HG03575 (cell line): ENCODE data around the gene ANO3.

Experiments
- ATAC-seq: cut with Tn5 transposase; IDR thresholded peaks from one replicate; pipeline ENCODE4 v1.9.1; 2021; ENCODE audit not compliant: unreplicated experiment, insufficient number of reproducible peaks, low FRiP score; ENCODE audit errors: extremely low read depth

ANO3 gene

GRCh38 chr11:26474401-26474800 lies 142.5 kb downstream of the ANO3 start:
- no peak for ATAC-seq

GRCh38 chr11:26477396-26477795 lies 145.5 kb downstream of the ANO3 start:
- no peak for ATAC-seq

DNA sequence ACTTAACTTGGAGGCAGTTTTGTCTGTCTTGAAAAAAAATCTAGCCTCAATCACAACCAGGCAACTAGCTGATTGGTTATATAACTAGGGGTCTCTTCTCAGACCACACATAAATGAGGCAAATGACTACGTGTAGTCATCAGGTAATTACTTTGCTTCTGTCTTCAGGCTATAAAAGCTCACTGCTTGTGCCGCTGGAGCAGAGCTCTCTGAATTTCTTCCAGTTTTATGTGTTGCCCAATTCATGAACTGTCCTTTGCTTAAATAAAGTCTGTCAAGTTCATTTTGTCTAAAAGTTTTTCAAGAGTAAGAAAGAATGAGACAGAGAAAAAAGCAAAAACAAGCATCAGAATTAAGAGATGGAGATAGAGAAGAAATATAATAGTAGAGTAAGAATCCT lies 146.8 kb downstream of the ANO3 start:
- ATAC-seq = no peak

DNA sequence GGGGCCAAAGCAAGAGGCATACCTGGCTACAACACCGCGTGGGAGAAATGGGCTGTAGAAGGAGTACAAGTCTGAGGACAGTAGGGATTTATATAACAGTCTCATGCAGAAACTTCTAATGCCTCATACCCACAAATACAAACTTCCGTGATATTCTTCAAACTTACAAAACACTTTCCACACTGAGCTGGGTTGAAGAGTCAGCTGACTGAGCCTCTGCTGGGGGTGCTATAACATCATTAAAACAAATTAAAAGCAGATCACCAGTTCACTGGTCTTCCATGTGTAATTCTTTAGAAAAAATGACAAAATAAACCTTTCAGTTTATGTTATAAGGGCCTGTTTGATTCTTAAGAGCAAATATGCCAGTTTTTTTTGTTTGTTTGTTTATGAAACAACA lies 148.1 kb downstream of the ANO3 start:
- no peak for ATAC-seq

DNA sequence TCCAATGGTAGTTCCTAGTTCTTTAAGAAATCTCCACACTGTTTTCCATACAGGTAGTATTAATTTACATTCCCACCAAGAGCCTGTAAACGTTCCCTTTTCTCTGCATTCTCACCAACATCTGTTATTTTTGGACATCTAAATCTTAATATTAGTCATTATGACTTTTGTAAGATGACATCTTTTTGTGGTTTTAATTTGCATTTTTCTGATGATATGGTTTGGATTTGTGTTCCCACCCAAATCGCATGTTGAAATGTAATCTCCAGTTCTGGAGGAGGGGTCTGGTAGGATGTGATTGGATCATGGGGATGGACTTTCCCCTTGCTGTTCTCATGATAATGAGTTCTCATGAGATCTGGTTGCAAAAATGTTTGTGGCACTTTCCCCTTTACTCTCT lies 151.2 kb downstream of the ANO3 start:
- ATAC-seq = no peak

- no peak for ATAC-seq
Observed at GRCh38 chr11:26490546-26490945, 158.6 kb downstream of the ANO3 start.

GRCh38 chr11:26493616-26494015 lies 161.7 kb downstream of the ANO3 start:
- ATAC-seq = no peak

GRCh38 chr11:26507229-26507628 lies 175.3 kb downstream of the ANO3 start:
- ATAC-seq = no peak

DNA sequence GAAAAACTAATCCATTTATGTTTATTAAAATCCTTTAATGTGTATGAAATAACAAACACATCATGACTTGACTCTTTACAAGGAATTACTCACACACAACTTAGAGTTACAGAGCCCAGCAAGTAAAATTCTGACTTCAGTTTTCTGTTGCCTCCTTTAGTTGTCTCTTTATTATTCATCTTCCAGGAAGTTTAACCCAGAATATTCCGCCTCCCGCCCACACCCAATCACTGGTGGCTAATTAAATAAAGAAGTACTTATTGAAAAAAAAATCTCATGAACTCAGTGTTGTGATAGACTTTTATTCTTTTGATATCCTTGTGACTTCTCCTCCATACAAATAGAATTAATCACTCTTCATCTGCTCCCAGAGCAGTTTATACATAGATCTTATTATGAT lies 178.2 kb downstream of the ANO3 start:
- no peak for ATAC-seq

DNA sequence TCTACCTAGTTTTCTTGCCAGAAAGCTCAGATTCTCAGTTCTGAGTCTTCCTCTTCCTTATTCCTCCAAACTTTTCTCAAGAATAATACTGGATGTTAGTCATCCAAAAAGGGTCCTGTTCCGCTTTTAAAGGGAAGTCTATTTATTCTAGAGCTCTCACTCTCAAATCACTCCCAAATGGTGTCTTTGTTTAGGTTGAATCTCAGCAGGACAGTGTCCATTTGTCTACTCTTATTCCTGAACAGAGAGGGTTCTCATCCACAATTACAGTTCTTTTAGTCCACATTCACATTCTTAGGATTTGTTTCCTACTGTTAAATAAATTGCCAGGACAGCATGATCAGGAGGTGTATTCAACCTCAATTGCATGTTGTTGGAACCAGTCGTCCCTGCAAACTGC lies 178.8 kb downstream of the ANO3 start:
- no peak for ATAC-seq

DNA sequence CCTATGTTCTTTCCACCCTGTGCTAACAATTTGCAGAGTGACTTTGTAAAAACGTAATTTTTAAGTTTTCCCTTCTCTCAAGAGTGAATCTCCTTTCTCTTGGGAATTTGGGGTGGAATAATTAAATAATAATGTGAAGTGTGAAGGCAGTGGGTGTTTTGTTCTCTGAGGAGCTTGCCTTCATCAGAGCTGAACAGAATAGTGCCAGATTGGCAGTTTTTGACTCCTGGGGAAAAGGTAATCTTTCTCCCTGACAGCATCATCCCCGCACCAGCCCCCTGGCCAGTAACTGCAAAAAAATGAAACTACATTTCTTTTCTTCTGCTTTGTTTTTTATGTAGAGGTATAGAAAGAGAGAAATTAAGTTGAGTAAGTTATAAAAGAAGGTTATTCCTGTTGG lies 180.3 kb downstream of the ANO3 start:
- no peak for ATAC-seq

- no peak for ATAC-seq
Observed at GRCh38 chr11:26519469-26519868, 187.5 kb downstream of the ANO3 start.

GRCh38 chr11:26522912-26523610 lies 191.1 kb downstream of the ANO3 start:
- no peak for ATAC-seq

DNA sequence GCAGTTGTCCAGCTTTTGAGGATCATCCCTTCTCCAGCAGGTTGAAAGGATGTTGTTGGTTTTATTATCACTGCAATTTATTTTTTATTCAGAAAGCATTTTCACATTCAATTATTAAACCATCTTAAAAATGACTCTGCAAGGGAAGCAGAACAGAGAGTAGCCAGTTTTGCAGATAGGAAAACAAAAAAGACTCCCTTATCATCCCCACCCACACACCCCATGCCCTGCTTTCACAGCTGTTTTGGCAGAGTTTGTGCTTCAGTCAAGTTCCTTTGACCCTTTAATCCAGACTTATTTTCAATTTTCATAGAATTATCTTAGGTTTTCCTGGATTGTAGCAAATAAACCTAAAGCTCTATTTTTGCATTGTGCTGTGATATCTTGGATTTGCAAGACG lies 195.8 kb downstream of the ANO3 start:
- ATAC-seq = no peak

DNA sequence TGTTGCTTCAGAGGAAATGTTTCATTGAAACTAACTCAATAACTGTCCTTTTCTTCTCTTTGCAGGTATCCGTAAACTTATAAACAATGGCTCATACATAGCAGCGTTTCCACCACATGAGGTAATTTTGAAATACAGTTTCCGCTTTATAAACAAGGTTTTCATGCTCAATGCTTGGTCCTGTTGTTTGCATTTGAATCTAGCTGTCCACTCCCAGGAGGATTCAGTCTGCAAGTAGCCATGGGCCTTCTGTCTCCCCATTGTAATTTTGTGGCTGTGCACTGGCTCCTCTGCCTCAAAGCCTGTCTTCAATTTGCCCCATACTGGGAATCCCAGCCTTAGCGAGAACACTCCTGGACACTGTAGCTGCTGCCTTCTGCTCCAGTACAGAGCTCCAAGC lies 205.4 kb downstream of the ANO3 start:
- no peak for ATAC-seq

DNA sequence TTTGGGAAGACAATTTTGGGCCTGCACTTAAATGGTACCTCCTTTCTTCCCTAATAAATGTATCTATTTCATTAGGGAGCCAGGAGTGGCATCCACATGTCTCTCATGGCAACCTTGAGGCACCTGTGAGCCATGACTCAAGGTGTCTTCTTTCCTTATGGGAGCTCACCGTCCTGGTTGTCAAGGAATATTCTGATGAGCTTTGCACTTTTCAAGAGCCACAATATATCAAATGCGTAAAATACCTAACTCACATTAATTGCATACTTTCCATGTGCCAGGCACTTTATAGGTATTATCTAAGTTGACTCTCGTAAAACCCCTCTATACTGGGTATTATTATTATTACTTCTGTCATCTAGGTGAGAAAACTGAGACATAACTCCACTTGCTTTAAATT lies 207.6 kb downstream of the ANO3 start:
- ATAC-seq = no peak

DNA sequence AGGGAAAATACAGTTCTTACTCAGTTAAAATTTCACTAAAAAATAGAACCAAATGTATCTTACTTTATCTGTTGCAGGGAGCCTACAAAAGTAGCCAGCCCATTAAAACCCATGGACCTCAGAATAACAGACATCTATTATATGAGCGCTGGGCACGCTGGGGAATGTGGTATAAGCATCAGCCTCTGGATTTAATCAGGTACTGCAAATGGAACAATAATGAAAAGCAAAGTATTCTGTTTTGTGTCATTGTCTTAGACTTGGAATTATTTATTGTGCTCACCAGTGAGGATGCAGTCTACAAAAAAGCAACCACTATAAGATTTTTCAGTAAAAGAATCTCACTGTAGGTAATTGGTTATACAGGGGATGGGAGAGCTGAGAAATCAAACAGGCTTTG lies 209.9 kb downstream of the ANO3 start:
- no peak for ATAC-seq

DNA sequence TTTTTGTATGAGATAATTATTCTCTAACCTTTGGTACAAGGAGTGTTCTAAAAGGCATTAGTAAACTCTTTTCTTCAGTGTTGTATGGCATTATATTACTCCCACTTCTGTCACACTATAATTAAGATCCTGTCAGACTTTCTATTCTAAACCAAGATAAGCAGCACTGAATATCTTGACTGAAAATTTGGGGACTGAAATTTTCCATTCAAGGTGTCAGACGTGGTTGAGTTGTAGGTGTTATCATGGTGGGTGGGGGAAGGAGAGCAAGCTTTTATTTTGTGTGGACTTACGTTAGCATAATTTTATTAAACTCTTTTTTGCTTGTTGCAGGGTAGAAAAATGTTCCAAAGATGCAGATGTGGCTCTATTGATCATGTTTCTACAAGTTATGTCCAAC lies 217.2 kb downstream of the ANO3 start:
- ATAC-seq = no peak

DNA sequence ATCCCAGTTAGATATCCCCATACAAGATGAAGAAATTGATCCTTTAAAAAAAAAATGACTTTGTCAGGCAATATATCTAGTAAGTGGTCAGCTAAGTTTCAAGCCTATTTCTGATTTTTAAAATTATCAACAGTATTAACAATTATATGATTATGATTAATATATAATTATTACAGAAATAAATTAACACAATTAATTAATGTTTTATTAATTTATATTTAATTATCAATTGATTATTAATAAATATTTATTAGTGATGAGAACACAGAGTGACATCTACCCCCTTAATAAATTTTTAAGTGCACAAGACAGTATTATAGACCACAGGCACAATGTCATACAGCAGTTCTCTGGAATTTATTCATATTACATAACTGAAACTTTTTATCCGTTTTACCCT lies 218.1 kb downstream of the ANO3 start:
- no peak for ATAC-seq

DNA sequence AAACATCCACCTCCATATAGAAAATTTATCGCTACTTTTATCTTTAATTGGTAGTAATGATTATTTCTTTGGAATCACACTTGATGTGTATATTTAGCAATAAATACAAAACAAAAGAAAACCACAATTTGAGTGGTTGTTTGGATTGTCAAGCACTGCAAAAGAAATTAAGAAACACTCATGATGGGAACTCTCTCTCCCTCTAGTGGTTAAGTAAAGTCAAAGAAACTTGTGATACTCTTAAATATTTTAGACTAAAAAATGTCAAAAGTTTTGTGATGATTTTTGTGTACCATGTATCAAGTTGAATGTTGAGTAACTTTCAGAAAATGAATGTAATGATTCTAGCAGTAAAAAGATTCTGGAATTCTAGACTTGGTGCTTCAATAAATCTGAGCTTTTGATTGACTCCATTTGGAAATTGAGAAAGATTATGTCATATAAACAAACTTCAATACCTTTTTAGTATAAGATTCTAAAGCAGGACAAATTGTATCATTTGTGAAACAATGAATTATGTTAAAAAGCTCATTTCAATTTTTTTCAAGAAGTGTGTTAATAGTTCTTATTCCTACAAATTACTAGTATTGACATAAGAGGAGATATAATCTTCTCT lies 219.4 kb downstream of the ANO3 start:
- no peak for ATAC-seq

DNA sequence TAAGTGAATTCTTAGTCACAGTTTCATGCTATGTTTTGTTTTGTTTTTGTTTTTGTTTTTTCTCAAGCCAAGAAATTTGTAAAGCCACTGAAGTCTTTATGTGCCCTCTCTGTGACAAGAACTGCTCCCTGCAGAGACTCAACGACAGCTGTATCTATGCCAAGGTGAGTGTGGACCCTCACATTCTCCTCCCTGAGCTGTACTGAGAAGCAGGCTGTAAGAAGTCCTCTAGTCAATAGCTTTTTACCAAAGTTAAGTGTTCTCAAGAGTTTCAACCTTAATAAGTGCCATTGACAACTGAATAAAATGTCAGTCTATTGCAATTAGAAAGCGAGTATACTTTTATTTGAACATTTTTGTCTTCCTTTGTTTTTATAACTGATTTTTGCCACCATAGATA lies 221.3 kb downstream of the ANO3 start:
- ATAC-seq = no peak
